GM18526 (cell line): ENCODE data around the gene MT3.

ENCODE experiments used
- POLR2A ChIP-seq: IDR thresholded peaks from 3 replicates; pipeline ENCODE4 v1.6.1; 2011; ENCODE audit not compliant: insufficient read length; ENCODE audit errors: extremely low read depth

Gene MT3

DNA sequence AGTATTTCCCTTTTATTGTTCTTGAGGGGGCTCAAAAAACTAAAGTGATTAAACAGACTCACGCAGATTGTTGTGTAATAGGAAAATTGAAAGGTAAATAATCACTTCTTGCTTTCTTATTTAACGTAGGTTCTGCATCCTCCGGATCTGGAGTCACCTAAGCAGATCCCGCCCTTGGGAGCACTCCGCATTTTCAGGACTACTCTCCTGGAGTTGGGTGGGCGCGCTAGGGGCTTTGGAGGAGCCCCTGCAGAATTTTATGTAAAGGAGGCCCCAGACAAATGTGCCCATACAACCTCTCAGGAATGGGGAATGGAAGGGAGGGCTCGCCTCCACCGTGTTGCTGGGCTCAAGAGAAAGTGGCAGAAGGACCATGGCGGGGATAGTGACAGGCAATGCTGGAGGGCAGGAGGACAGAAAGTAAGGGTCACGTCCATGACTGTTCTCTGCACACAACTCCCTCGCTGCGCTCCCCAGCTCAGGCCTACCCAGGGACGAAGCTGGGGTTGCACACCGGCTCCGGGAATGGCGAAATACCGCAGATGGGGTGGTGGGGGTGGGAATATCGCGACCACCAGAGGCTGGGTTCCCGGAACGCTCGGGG, 27.4 kb downstream of the MT3 start:
- no peak for TF ChIP-seq POLR2A

DNA sequence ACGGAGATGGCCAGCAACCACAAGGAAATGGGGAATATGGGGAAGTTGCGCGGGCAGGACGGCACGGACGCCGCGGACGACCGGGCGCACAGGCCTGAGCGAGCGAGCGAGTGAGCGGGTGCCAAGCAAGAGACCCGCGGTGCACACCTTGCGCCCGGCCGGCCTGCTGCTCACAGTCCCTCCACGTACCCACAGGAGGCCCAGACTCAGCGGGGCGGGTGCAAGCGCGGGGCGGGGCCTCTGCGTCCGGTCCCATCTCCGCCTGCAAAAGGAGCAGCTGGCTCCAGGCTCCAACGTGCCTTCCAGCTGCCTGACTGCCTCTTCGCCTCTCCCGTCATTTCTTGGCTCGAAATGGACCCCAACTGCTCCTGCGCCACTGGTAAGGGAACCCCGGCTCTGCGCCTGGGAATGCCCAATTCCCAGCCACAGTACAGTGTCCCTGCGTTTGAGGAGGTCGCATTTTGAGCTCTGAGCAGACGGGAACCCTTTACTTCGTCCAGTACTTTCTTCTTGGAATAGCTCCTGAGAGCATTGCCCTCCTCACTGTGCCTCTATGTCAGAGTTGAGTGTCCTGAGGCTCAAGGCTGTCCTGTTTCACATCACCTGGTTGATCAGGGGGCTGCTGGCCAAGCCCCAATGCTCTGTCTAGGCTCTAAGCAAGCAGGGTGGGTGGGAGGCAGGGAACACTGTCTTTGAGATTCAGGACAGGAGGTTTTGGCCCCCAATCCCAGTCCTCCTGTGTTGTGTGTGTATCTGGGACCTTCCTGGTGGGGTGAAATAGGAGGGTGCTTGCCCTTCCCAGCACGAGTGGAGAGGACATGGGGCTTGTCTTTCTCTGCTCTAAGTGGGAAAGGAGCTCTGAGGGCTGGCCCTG, 28.1 kb downstream of the MT3 start:
- no peak for TF ChIP-seq POLR2A

DNA sequence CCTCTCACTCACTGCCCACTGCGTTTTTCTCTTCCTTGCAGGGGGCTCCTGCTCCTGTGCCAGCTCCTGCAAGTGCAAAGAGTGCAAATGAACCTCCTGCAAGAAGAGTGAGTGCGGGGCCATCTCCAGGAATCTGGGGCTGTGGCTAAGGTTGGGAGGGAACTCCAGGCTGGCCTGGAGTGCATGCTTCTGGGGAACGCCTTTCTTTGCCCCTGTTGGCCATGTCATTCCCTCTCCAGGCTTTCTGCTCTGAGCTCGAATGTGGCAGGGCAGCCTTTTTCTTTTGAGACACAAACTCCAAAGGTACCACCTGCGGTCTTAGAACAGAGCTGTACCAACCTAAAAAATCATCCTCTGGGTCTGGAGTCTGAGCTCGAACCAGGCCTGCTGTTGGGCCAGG, 28.8 kb downstream of the MT3 start:
- no peak for TF ChIP-seq POLR2A

DNA sequence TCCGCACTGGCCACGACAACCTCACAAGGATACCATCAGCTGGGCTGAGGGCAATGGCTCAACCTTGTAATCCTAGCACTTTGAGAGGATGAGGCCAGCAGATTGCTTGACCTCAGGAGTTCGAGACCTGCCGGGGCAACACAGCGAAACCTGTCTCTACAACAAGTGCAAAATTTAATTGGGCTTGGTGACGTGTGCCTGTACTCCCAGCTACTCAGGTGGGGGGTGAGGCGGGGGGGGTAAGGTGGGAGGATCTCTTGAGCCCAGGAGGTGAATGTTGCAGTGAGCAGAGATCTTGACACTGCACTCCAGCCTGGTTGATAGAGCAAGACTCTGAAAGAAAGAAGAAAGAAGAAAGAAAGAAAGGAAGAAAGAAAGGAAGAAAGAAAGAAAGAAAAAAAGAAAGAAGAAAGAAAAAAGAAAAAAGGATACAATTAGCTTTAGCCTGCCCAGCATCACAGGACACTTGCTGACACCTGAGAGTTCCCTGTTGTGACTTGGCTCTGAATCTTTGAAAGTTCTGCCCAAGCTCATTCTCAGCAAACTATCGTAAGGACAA, 31.1 kb downstream of the MT3 start:
- TF ChIP-seq POLR2A, result no peak

DNA sequence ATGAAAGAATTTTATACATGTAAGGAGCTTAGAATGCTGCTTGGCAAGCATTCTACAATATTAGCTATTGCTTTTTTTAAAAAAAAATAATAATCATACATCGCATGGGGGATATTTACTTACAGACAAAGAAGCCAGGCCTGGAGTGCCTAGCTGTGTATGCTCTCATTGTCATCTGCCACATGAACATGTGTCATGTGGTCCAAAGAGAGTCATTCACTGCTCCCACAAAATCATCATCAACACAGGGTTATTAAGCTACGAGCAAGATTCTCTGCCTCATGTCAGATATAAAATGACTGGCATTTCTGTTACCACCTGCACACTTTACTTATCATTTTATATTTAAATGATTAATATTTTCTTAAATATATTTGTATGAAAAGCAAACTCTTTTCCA, 34.3 kb downstream of the MT3 start:
- TF ChIP-seq POLR2A, result no peak

DNA sequence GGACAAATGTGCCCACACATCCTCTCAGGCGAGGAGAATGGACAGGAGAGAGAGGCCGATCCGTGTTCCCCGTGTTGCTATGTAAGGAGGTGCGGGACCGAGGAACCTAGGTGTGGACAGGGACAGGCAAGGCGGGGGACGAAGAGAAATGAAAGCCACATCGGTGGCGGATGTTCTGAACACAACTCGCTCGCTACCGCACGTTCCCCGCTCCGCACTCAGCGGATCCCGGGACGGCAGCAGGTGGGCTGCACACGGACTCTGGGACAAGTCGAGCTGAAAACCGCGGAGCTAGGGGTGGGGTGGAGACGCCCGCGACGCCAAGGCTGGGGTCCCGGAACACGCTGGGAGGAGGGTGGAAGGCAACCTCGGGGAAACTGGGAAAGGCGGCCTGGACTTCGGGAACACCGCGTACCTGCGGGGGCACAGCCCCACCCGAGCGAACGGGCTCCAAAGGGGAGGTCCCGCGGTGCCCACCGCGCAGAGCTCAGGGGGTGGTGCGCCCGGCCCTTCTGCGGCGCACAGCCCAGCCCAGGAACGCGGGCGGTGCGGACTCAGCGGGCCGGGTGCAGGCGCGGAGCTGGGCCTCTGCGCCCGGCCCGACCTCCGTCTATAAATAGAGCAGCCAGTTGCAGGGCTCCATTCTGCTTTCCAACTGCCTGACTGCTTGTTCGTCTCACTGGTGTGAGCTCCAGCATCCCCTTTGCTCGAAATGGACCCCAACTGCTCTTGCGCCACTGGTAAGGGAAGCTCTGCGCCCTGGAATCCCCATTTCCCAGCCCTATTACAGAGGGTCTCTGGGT, 36.0 kb downstream of the MT3 start, which contains the start of gene MT1E:
Gene MT1E, plus strand, starts transcription at position 642 of the 803 bp plus-strand sequence. Its CDS starts 71 bp downstream, at position 713.
- peak; percentile 53 for TF ChIP-seq POLR2A

DNA sequence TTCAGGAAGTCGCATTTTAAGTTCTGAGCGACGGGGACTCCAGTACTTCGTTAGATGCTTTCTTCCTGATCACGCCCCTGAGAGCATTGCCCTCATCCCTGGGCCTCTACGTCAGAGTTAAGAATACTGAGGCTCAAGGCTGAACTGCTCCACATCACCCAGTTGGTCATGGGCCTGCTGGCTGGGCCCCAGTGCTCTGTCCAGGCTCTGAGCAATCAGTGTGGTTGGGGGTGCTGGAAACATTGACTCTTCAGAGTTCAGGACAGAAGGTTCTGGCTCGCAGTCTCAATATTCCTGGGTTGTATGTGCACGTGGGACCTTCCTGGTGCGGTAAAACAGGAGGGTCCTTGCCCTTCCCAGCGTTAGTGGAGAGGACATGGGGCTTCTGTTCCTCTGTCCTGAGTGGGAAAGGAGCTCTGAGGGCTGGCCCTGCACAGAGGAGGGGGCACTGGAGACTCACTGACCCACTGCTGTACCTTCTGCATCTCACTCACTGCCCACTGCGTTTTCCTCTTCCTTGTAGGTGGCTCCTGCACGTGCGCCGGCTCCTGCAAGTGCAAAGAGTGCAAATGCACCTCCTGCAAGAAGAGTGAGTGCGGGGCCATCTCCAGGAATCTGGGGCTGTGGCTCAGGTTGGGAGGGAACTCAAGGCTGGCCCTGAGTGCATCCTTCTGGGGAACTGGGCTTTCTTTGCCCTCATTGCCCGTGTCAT, 36.8 kb downstream of the MT3 start:
- TF ChIP-seq POLR2A, result no peak

DNA sequence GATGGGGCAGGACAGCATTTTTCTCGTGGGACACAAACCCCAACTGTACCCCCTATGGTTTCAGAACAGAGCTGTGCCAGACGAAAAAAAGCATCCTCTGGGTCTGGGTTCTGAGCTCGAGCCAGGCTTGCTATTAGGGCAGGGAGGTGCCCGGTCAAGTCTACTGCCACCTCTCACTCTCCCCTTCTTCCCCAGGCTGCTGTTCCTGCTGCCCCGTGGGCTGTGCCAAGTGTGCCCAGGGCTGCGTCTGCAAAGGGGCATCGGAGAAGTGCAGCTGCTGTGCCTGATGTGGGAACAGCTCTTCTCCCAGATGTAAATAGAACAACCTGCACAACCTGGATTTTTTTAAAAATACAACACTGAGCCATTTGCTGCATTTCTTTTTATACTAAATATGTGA, 37.4 kb downstream of the MT3 start:
- no peak for TF ChIP-seq POLR2A

DNA sequence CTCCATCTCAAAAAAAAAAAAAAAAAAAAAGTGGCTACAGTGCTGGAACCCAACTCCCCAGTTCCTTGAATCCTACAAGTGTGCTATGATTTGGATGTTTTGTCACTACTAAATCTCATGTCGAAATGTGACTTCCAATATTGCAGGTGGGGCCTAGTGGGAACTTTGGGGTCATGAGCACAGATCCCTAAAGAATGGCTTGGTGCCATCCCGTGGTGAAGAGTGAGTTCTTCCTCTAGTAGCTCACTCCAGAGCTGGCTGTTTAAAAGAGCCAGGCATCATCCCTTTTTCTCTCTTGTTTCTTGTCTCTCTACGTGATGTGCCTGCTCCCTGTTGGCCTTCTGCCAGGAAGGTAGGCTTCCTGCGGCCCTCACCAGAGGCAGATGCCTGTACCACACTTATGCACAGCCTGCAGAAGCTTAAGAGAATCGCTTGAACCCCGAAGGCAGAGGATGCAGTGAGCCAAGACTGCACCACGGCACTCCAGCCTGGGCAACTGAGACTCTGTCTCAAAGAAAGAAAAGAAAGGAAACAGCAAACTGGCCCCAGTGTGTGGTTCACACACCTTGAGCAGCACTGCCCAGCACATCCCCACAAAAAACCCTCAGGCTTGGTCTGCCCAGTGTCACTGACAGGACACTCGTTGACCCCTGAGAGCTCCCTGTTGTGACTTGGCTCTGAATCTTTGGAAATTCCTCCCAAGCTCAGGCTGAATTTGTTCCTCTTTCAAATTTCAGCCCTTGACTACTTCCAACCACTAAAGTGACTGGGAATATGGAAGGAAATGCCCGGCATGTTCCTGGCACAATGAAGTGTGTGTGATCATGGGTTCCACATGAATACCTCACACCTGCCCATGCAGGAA, 39.4 kb downstream of the MT3 start:
- no peak for TF ChIP-seq POLR2A

DNA sequence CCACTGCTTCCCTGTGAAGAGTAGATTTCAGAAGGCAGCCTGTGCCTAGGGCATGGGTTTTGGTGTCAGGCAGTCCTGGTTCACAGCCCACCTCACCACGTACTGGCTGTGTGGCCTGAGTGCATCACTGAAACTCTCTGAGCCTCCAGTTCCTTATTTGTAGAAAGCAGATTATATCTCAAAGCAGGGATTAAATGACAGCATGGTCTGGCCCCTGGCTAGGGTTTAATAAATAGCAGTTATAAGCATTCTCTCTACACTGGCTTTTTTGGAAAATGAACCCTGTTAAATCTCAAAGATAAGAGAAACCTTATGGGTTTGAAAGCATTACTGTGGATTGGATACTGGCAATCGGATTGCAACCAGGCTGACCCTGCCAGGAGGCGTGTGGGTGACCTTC, 40.2 kb downstream of the MT3 start:
- TF ChIP-seq POLR2A, result no peak

DNA sequence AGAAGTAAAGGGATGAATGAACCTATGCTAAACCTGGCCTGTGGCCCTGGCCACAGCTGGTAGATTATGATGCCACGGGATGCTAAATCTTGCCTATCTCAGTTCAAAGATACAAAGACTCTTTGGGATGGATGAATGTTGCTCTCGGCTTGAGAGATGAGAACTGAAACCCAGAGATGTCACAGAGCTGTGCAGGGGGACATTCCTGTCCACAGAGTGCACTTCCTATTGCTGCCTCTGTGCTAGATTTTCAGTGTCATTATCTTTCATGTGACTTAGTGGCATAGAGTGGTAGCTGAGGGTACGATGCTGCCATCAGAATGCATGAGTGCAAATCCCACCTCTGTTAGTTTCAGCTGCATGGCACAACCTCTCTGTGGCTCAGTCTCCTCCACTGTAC, 40.8 kb downstream of the MT3 start:
- TF ChIP-seq POLR2A, result no peak

DNA sequence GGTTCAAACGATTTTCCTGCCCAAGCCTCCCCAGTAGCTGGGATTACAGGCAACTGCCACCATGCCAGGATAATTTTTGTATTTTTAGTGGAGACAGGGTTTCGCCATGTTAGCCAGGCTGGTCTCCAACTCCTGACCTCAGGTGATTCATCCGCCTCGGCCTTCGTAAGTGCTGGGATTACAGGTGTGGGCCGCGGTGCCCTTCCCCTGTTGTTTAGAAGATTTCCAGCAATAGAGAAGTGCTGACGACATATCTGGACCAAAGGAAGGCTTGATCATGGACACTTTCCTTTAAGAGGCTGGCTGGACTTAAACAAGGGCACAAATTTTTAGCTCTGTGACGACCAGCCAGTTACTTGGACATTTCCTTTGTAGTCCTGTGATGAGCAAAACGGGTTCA, 41.9 kb downstream of the MT3 start:
- TF ChIP-seq POLR2A, result no peak

DNA sequence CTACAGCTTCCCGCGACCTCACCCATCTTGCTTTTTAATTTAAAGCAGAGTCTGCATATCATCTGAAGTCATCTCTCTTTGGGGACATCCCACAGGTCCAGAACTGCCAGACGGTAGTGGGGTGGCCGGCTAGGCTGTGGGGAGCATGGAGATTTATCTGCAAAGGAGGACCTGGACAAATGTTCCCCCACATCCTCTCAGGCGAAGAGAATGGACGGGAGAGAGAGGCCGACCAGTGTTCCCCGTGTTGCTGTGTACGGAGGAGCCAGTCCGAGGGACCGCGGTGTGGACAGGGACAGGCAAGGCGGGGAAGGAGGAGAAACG, 42.5 kb downstream of the MT3 start:
- no peak for TF ChIP-seq POLR2A
